Aorta (tissue), 5 donors: ENCODE data around the gene EFHC1. TPM values are rescaled to one million over a fixed set of nuclear protein-coding genes. Genes with fewer than 3 reads are reported as not detected.
A peak's percentile ranks its signal among the peaks of the same experiment; 100 is the strongest.

Experiments
- ATAC-seq: fragments of 200-7000 bp; cut with Tn5 transposase; one replicate; pipeline ENCODE4 v1.9.1; 2022; ENCODE audit warnings: moderate library complexity; ENCODE audit not compliant: low FRiP score
- DNase-seq, 2 donors: peaks; one replicate each; pipeline ENCODE4 v3.0.0-alpha.2; 2020
- H3K27ac ChIP-seq, 2 donors: one replicate each; pipeline ENCODE4 v1.5.1; 2013; ENCODE audit warnings: low read length in 2 of 2, mild to moderate bottlenecking in 2 of 2, moderate library complexity in 2 of 2, control low read depth in 1 of 2, inconsistent platforms in 1 of 2, low read depth in 1 of 2
- H3K27me3 ChIP-seq, 2 donors: one replicate each; pipeline ENCODE4 v1.6.1; 2013; ENCODE audit warnings: control low read depth in 1 of 2, low read length in 1 of 2, mild to moderate bottlenecking in 1 of 2, moderate library complexity in 1 of 2; ENCODE audit not compliant: insufficient read depth in 2 of 2, control insufficient read depth in 1 of 2
- H3K36me3 ChIP-seq, 2 donors: one replicate each; pipeline ENCODE4 v1.6.1; 2013; ENCODE audit warnings: control low read depth in 1 of 2, low read length in 1 of 2, mild to moderate bottlenecking in 1 of 2; ENCODE audit not compliant: insufficient read depth in 2 of 2, control insufficient read depth in 1 of 2
- H3K4me1 ChIP-seq, 2 donors: one replicate each; pipeline ENCODE4 v1.6.1; 2013; ENCODE audit warnings: low read length in 2 of 2, control low read depth in 1 of 2, mild to moderate bottlenecking in 1 of 2, moderate library complexity in 1 of 2; ENCODE audit not compliant: insufficient read depth in 2 of 2, control insufficient read depth in 1 of 2
- H3K4me3 ChIP-seq, 2 donors: one replicate each; pipeline ENCODE4 v1.5.1; 2013; ENCODE audit warnings: low read length in 2 of 2, control low read depth in 1 of 2, mild to moderate bottlenecking in 1 of 2
- H3K9me3 ChIP-seq: one replicate; pipeline ENCODE4 v1.6.1; 2013; ENCODE audit warnings: mild to moderate bottlenecking, low read length; ENCODE audit not compliant: control insufficient read depth
- WGBS, 2 donors: extraction: QIAGEN DNeasy Blood & Tissue Kit; methylation state at CpG; one replicate each; pipeline ENCODE4 v1.1.7; 2013; 5-methylcytosine and 5-hydroxymethylcytosine counted together
- intact Hi-C, 2 donors: fragments of 100-400 bp; cut with DNase I; formaldehyde crosslinking; loops; one replicate each; pipeline versions ENCODE4 v1.14.2 to v1.15.0; 2022
- polyA plus RNA-seq, 2 donors: library from polyadenylated mRNA; stranded (reverse); fragments of 200-250 nt; gene quantifications; one replicate each; pipeline ENCODE4 v1.2.3, GENCODE V29; 2013
- total RNA-seq, 2 donors: library from RNA; stranded (reverse); fragmentation: NEBNext Ultra II Directional; extraction: Animal tissue kit (Norgen Biotek cat#: 25700); gene quantifications; one replicate each; pipeline ENCODE4 v1.2.1, GENCODE V29; 2021
- donor health status: healthy with polysubstance abuse.
- donor health status: Bipolar disorder and iron deficiency.
- donor health status: DM: no; HTN: no; CAD: no.
- donor health status: DM: no; HTN: no; CAD: no.
- donor health status: DM: yes; HTN: yes; CAD: no.

EFHC1 gene
- total and polyA plus RNA-seq, 4 donors = 3.0 to 51.5 (median 21.1) TPM

GRCh38 chr6:52553719-52554118 is 133.6 kb downstream of the EFHC1 start:
- Histone ChIP-seq H3K4me3 (no peak overlapping the region), H3K27me3 (no peaks in the 10 kb centered on the region), H3K9me3 (no peaks in the 10 kb centered on the region), H3K4me1 (peaks cover 2 to 13% of the 10 kb centered on the region in 2 donors), H3K36me3 (no peaks in the 10 kb centered on the region), H3K27ac (no peak overlapping the region)
- intact Hi-C loops = no loop called here
- WGBS, 2 donors = 73 to 76% methylated on average over 2 of the region's 2 CpGs
- DNase-seq (no peak), ATAC-seq (no peak)

- H3K27me3 ChIP-seq = no peaks in the 10 kb centered on the region
- peaks cover 2 to 13% of the 10 kb centered on the region in 2 donors for H3K4me1 ChIP-seq
- no peak for ATAC-seq
- WGBS, 2 donors = 77 to 79% methylated on average over 6 of the region's 6 CpGs
- DNase-seq = no peak
- H3K9me3 ChIP-seq = no peaks in the 10 kb centered on the region
- no peaks in the 10 kb centered on the region for H3K36me3 ChIP-seq
- intact Hi-C loops = no loop called here
- H3K4me3 ChIP-seq = no peak overlapping the region
- peak overlapping the region in 1 of 2 donors; percentile 32 for H3K27ac ChIP-seq
Observed at GRCh38 chr6:52554684-52555280, 134.6 kb downstream of the EFHC1 start.

- H3K4me1 ChIP-seq = peaks cover 2 to 15% of the 10 kb centered on the region in 2 donors
- no peaks in the 10 kb centered on the region for H3K27me3 ChIP-seq
- ATAC-seq = no peak
- H3K36me3 ChIP-seq = no peaks in the 10 kb centered on the region
- DNase-seq = no peak
- H3K9me3 ChIP-seq = no peaks in the 10 kb centered on the region
- 9 to 10% methylated on average over 5 of the region's 5 CpGs for WGBS, 2 donors
- intact Hi-C loops = no loop called here
- no peak overlapping the region for H3K4me3 ChIP-seq
- peak overlapping the region in 1 of 2 donors; percentile 75 for H3K27ac ChIP-seq
Observed at GRCh38 chr6:52555518-52556233, 135.5 kb downstream of the EFHC1 start.

DNA sequence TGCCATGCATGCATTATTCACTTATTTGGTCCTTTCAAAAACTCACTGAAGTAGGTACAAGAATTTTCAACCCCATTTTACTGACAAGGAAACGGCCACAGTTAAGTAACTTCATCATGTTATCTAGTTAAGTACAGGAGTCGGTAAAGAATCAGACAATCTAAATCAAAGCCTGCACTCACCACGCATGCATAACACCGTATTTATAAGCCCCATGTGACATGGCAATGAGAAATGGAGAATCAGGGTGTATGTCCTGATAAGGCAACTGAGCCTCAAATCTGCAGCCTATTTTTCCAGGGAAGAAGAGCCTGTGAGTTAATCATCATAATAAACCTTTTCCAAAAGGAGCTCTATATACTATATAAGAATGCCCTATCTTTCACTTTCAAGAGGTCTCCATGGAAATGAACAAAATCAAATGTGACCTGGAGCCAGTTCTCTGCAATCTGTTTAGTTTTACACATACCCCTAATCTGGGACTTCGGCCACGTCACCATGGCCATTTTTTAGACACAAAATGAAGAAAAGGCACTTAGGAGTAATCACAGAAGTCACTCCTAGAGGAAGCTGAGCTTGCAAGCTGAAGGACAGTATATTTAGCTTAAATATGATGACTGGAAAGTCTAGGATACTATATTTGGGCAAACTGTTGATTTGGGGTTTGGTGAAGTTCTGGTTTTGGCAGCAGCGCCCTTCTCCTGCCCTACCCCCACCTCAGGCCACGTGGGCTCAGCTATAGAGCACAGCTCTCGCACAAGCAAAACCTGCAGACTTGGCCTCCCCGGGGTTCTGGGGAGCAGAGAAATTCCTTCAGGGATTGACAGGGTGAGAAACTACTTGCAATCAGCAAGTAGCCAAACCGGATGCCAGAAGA is 137.5 kb downstream of the EFHC1 start:
- peak; percentile 26 for ATAC-seq
- Histone ChIP-seq H3K4me1 (peaks cover 2 to 11% of the 10 kb centered on the region in 2 donors), H3K27me3 (no peaks in the 10 kb centered on the region), H3K27ac (peak overlapping the region; percentile 26 to 61), H3K36me3 (no peaks in the 10 kb centered on the region), H3K4me3 (no peak overlapping the region), H3K9me3 (no peaks in the 10 kb centered on the region)
- peak in 1 of 2 donors; percentile 65 for DNase-seq
- 10 to 21% methylated on average over 11 of the region's 11 CpGs for WGBS, 2 donors
- intact Hi-C loops = no loop called here

DNA sequence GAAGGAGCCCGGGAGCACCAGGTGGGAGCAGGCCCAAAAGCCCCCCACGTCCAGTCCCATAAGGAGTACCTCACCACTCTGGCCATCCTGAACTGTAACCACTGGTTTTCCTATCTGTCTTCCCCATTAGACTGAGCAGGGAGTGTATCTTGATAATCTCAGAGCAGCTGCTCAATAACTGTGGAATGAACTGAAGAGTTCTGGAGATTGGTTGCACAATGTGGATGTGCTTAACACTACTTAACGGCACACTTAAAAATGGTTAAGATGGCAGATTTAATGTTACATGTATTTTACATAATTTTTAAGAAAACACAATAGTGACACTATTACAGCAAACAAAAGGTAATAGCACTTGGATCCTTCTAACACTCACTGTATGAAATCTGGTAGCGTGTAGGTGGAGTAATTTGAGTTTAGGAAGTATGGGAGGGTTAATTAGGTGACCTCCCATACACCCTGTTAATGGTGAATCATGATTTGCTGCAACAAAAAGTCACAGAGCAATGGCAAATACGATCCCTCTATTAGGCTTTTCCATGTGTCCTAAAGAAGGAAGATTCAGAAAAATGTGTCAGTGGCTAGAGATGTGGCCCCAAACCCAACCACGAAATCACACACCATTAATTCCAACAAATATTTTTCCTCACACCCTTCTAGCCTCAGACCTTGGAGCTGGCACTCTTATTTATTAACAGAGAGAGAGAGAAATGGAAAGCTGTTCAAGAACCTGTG is 138.3 kb downstream of the EFHC1 start:
- ATAC-seq (peak; percentile 38), DNase-seq (no peak)
- no peak overlapping the region for H3K4me3 ChIP-seq
- WGBS, 2 donors = 55 to 59% methylated on average over 6 of the region's 6 CpGs
- H3K36me3 ChIP-seq = no peaks in the 10 kb centered on the region
- H3K4me1 ChIP-seq = peaks cover 2 to 11% of the 10 kb centered on the region in 2 donors
- intact Hi-C loops = no loop called here
- no peaks in the 10 kb centered on the region for H3K27me3 ChIP-seq
- H3K9me3 ChIP-seq = no peaks in the 10 kb centered on the region
- H3K27ac ChIP-seq = peak overlapping the region in 1 of 2 donors; percentile 61

- Histone ChIP-seq H3K36me3 (no peaks in the 10 kb centered on the region), H3K4me1 (peaks cover 3 to 12% of the 10 kb centered on the region in 2 donors), H3K27ac (no peak overlapping the region), H3K4me3 (no peak overlapping the region), H3K27me3 (no peaks in the 10 kb centered on the region), H3K9me3 (no peaks in the 10 kb centered on the region)
- ATAC-seq (no peak), DNase-seq (no peak)
- WGBS, 2 donors = 2 to 6% methylated on average over 5 of the region's 5 CpGs
- intact Hi-C loops = no loop called here
Observed at GRCh38 chr6:52560462-52560861, 140.3 kb downstream of the EFHC1 start.

DNA sequence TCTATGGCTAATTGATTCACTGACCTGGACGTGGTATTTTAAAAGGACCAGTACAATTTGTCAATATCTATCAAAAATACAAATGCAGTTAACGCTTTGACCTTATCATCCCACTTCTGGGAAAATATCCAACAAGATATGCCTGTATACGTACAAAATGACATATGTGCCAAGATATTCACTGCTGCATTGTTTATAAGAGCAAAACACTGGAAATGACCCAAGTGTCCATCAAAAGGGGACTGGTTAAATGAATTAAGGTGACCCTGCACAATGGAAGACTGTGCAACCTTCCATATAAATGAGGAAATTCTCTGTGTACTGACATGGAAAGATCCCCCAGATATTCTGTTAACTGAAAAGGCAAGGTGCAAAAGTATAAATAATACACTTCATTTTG is 142.8 kb downstream of the EFHC1 start:
- intact Hi-C loops = no loop called here
- peaks cover 5 to 11% of the 10 kb centered on the region in 2 donors for H3K4me1 ChIP-seq
- H3K27me3 ChIP-seq = no peaks in the 10 kb centered on the region
- ATAC-seq = no peak
- no peaks in the 10 kb centered on the region for H3K9me3 ChIP-seq
- WGBS, 2 donors = 15 to 19% methylated on average over 3 of the region's 3 CpGs
- H3K4me3 ChIP-seq = no peak overlapping the region
- no peak overlapping the region for H3K27ac ChIP-seq
- no peak for DNase-seq
- H3K36me3 ChIP-seq = no peaks in the 10 kb centered on the region

GRCh38 chr6:52564856-52565255 is 144.7 kb downstream of the EFHC1 start:
- DNase-seq = no peak
- WGBS, 2 donors = 85 to 90% methylated on average over 3 of the region's 3 CpGs
- Histone ChIP-seq H3K27me3 (no peaks in the 10 kb centered on the region), H3K9me3 (no peaks in the 10 kb centered on the region), H3K4me1 (peaks cover 6 to 9% of the 10 kb centered on the region in 2 donors), H3K36me3 (no peaks in the 10 kb centered on the region), H3K4me3 (no peak overlapping the region), H3K27ac (peak overlapping the region in 1 of 2 donors; percentile 22)
- intact Hi-C loops = no loop called here
- no peak for ATAC-seq
